ENCODE measurements around the gene CRISPLD2.

Gene CRISPLD2

GRCh38 chr16:84886497-84887090 is 66.8 kb downstream of the CRISPLD2 start:
- DNase-seq: peak; percentile 14 to 31

GRCh38 chr16:84887207-84887606 is 67.4 kb downstream of the CRISPLD2 start:
- DNase-seq: no peak

- DNase-seq: no peak
These were observed 68.7 kb downstream of the CRISPLD2 start for GRCh38 chr16:84888450-84888849.

GRCh38 chr16:84889066-84889465 is 69.3 kb downstream of the CRISPLD2 start:
- no peak for DNase-seq

GRCh38 chr16:84890427-84890826 is 70.6 kb downstream of the CRISPLD2 start:
- no peak for DNase-seq

- DNase-seq: no peak
These were observed 71.5 kb downstream of the CRISPLD2 start for GRCh38 chr16:84891149-84891795.

- no peak for DNase-seq
These were observed 72.3 kb downstream of the CRISPLD2 start for GRCh38 chr16:84892097-84892496.

- no peak for DNase-seq
These were observed 73.7 kb downstream of the CRISPLD2 start for GRCh38 chr16:84893467-84893848.

- no peak for DNase-seq
These were observed 74.2 kb downstream of the CRISPLD2 start for GRCh38 chr16:84893849-84894599.

- DNase-seq: no peak
These were observed 75.2 kb downstream of the CRISPLD2 start for GRCh38 chr16:84895016-84895415.

GRCh38 chr16:84896847-84897246 is 77.1 kb downstream of the CRISPLD2 start:
- no peak for DNase-seq

- DNase-seq: peak in 1 of 2 experiments; percentile 30
These were observed 78.2 kb downstream of the CRISPLD2 start for GRCh38 chr16:84897911-84898377.

- no peak for DNase-seq
These were observed 78.7 kb downstream of the CRISPLD2 start for GRCh38 chr16:84898447-84898846.

GRCh38 chr16:84899414-84899813 is 79.6 kb downstream of the CRISPLD2 start:
- DNase-seq: no peak

- peak; percentile 47 to 78 for DNase-seq
These were observed 86.2 kb downstream of the CRISPLD2 start for GRCh38 chr16:84905965-84906460.

- no peak for DNase-seq
These were observed 87.3 kb downstream of the CRISPLD2 start for GRCh38 chr16:84907051-84907450.

GRCh38 chr16:84907575-84907974 is 87.8 kb downstream of the CRISPLD2 start:
- DNase-seq: no peak

- no peak for DNase-seq
These were observed 89.8 kb downstream of the CRISPLD2 start for GRCh38 chr16:84909476-84910085.

- DNase-seq: no peak
These were observed 91.9 kb downstream of the CRISPLD2 start for GRCh38 chr16:84911486-84912216.

GRCh38 chr16:84913315-84913714 is 93.5 kb downstream of the CRISPLD2 start:
- peak in 1 of 2 experiments; percentile 32 for DNase-seq

GRCh38 chr16:84914273-84914672 is 94.5 kb downstream of the CRISPLD2 start:
- no peak for DNase-seq

GRCh38 chr16:84916178-84916577 is 96.4 kb downstream of the CRISPLD2 start:
- DNase-seq: peak; percentile 78 to 80

- peak; percentile 17 to 19 for DNase-seq
These were observed 97.1 kb downstream of the CRISPLD2 start for GRCh38 chr16:84916850-84917249.
